Fibroblast of pulmonary artery (primary cell): ENCODE results near the gene STK4.
A peak's percentile ranks its signal among the peaks of the same experiment; 100 is the strongest.

Experiments used
- DNase-seq: peaks from one replicate; pipeline ENCODE4 v3.0.0-alpha.2; 2010; ENCODE audit warnings: low read depth
- H3K4me3 ChIP-seq: replicated peaks from 2 replicates; pipeline ENCODE4 v1.5.1; 2011; ENCODE audit warnings: low read depth, mild to moderate bottlenecking, control low read depth, low read length, moderate library complexity
- CTCF ChIP-seq: IDR thresholded peaks from 2 replicates; pipeline ENCODE4 v1.5.1; 2011; ENCODE audit warnings: mild to moderate bottlenecking, control low read depth, low read length, inconsistent platforms; ENCODE audit errors: missing control alignments

The STK4 gene

GRCh38 chr20:44928595-44928994, 37.7 kb upstream of the STK4 start:
- no peak overlapping the region for H3K4me3 ChIP-seq
- TF ChIP-seq CTCF = no peak
- DNase-seq = no peak

- H3K4me3 ChIP-seq = no peak overlapping the region
- no peak for DNase-seq
- no peak for TF ChIP-seq CTCF
These were observed 35.7 kb upstream of the STK4 start for GRCh38 chr20:44930517-44931168.

- no peak for DNase-seq
- H3K4me3 ChIP-seq = no peak overlapping the region
- TF ChIP-seq CTCF = no peak
These were observed 34.4 kb upstream of the STK4 start for GRCh38 chr20:44931911-44932310.

GRCh38 chr20:44932916-44933315, 33.4 kb upstream of the STK4 start:
- no peak for TF ChIP-seq CTCF
- no peak overlapping the region for H3K4me3 ChIP-seq
- no peak for DNase-seq

GRCh38 chr20:44936510-44936909, 29.8 kb upstream of the STK4 start:
- no peak for TF ChIP-seq CTCF
- H3K4me3 ChIP-seq = no peak overlapping the region
- no peak for DNase-seq

GRCh38 chr20:44938637-44939036, 27.7 kb upstream of the STK4 start:
- peak; percentile 7 for DNase-seq
- no peak for TF ChIP-seq CTCF
- H3K4me3 ChIP-seq = no peak overlapping the region

GRCh38 chr20:44941120-44941691, 25.1 kb upstream of the STK4 start:
- no peak for TF ChIP-seq CTCF
- no peak overlapping the region for H3K4me3 ChIP-seq
- no peak for DNase-seq
